B cell (primary cell): ENCODE data around the gene FAF2. TPM values are rescaled to one million over a fixed set of nuclear protein-coding genes. Genes with fewer than 3 reads are reported as not detected.

ENCODE experiments used
- ATAC-seq: fragments of 200-7000 bp; cut with Tn5 transposase; one replicate; pipeline ENCODE4 v1.10.0; 2021; ENCODE audit warnings: low read depth, mild to moderate bottlenecking, moderate number of reproducible peaks, moderate library complexity
- CTCF ChIA-PET: fragments of 350-600 bp; sonication (Branson Sonifier 250); formaldehyde crosslinking; loops from one replicate; lab custom pipeline; 2021; ENCODE audit warnings: antibody characterized with exemption, inconsistent platforms; lab: Charles Lee
- POLR2A ChIA-PET: fragments of 350-600 bp; sonication (Branson Sonifier 250); formaldehyde crosslinking; loops from one replicate; lab custom pipeline; 2021; ENCODE audit warnings: antibody characterized with exemption; lab: Charles Lee
- DNase-seq: peaks from one replicate; pipeline ENCODE4 v3.0.0; 2013
- H2AFZ ChIP-seq: 2 replicates; pipeline ENCODE4 v1.6.1; 2012; ENCODE audit warnings: mild to moderate bottlenecking, low read depth, low read length; ENCODE audit not compliant: insufficient read depth, poor library complexity, severe bottlenecking
- H3K27ac ChIP-seq, 2 donors: 1 replicate in 1 of 2; 2 replicates in 1 of 2; pipeline ENCODE4 v1.5.1; 2012 to 2013; ENCODE audit warnings: low read length in 2 of 2, mild to moderate bottlenecking in 2 of 2, moderate library complexity in 1 of 2
- H3K27me3 ChIP-seq, 4 experiments: fragments of 200-600 bp in 1 of 4; sonication (generic) in 1 of 4; replicated peaks in 1 of 4; 1 replicate in 2 of 4; 2 replicates in 2 of 4; pipeline versions ENCODE4 v1.6.1 to v1.7.0; 2013 to 2016; ENCODE audit warnings: low read length in 3 of 4, mild to moderate bottlenecking in 2 of 4, mixed read lengths in 1 of 4, moderate library complexity in 1 of 4; ENCODE audit not compliant: insufficient read depth in 4 of 4, control insufficient read depth in 3 of 4; ENCODE audit errors: control extremely low read depth in 1 of 4
- H3K36me3 ChIP-seq, 2 experiments: replicated peaks in 1 of 2; 1 replicate in 1 of 2; 2 replicates in 1 of 2; pipeline versions ENCODE4 v1.6.1 to v1.7.1; 2013; ENCODE audit warnings: low read length in 1 of 2; ENCODE audit not compliant: insufficient read depth in 2 of 2, control insufficient read depth in 1 of 2; ENCODE audit errors: control extremely low read depth in 1 of 2, extremely low read depth in 1 of 2
- H3K4me1 ChIP-seq, 2 donors: fragments of 200-600 bp in 1 of 2; sonication (generic) in 1 of 2; 1 replicate in 1 of 2; 2 replicates in 1 of 2; pipeline versions ENCODE4 v1.5.1 to v1.6.1; 2013 to 2017; ENCODE audit warnings: low read length in 2 of 2; ENCODE audit not compliant: control insufficient read depth in 2 of 2, insufficient read depth in 2 of 2
- H3K4me2 ChIP-seq: replicated peaks from 2 replicates; pipeline ENCODE3; 2012; ENCODE audit warnings: mild to moderate bottlenecking, low read depth, low read length; ENCODE audit not compliant: poor library complexity, severe bottlenecking
- H3K4me3 ChIP-seq, 5 experiments: fragments of 200-600 bp in 1 of 5; sonication (generic) in 1 of 5; 1 replicate in 3 of 5; 2 replicates in 2 of 5; pipeline versions ENCODE4 v1.5.1 to v1.7.0; 2011 to 2016; ENCODE audit warnings: low read length in 4 of 5, mild to moderate bottlenecking in 4 of 5, low read depth in 2 of 5, control low read depth in 1 of 5, moderate library complexity in 1 of 5; ENCODE audit not compliant: insufficient read depth in 1 of 5; ENCODE audit errors: control extremely low read depth in 1 of 5, extremely low read depth in 1 of 5
- H3K79me2 ChIP-seq: fragments of 200-600 bp; sonication (generic); one replicate; pipeline ENCODE4 v1.6.0; 2016; ENCODE audit warnings: low read length; ENCODE audit not compliant: control insufficient read depth, insufficient read depth
- H3K9ac ChIP-seq: fragments of 200-600 bp; sonication (generic); 2 replicates; pipeline ENCODE4 v1.6.1; 2017; ENCODE audit warnings: mild to moderate bottlenecking, low read length, moderate library complexity
- H3K9me3 ChIP-seq, 3 donors: one replicate each; pipeline versions ENCODE4 v1.6.1 to v1.7.1; 2013; ENCODE audit warnings: low read length in 2 of 3; ENCODE audit not compliant: control insufficient read depth in 2 of 3, insufficient read depth in 1 of 3; ENCODE audit errors: control extremely low read depth in 1 of 3
- H4K20me1 ChIP-seq: 2 replicates; pipeline ENCODE4 v1.6.0; 2012; ENCODE audit warnings: mild to moderate bottlenecking, low read length; ENCODE audit not compliant: insufficient read depth, control insufficient read depth, poor library complexity, severe bottlenecking
- H3K27ac Mint-ChIP-seq: one replicate; pipeline ENCODE4 v1.8.0; 2021; ENCODE audit warnings: mixed read lengths
- H3K27me3 Mint-ChIP-seq: one replicate; pipeline ENCODE4 v1.8.0; 2021; ENCODE audit warnings: mixed read lengths
- H3K4me1 Mint-ChIP-seq: one replicate; pipeline ENCODE4 v1.8.0; 2021; ENCODE audit warnings: mixed read lengths
- H3K4me3 Mint-ChIP-seq: one replicate; pipeline ENCODE4 v1.8.0; 2021; ENCODE audit warnings: mixed read lengths
- H3K9me3 Mint-ChIP-seq: one replicate; pipeline ENCODE4 v1.8.0; 2022; ENCODE audit warnings: mixed read lengths; ENCODE audit not compliant: insufficient read depth
- EZH2 ChIP-seq: IDR thresholded peaks from 2 replicates; pipeline ENCODE4 v1.6.1; 2012; ENCODE audit warnings: borderline replicate concordance, low read depth, mild to moderate bottlenecking, moderate library complexity, low read length; ENCODE audit not compliant: insufficient read depth, poor library complexity, severe bottlenecking
- WGBS: methylation state at CpG from one replicate; pipeline ENCODE4 v1.1.5; 2013; ENCODE audit warnings: missing lambda C conversion rate; ENCODE audit not compliant: insufficient coverage; 5-methylcytosine and 5-hydroxymethylcytosine counted together
- intact Hi-C: fragments of 100-400 bp; cut with micrococcal nuclease; formaldehyde crosslinking; loops from one replicate; pipeline ENCODE4 v1.10.0; 2022
- polyA plus RNA-seq: library from polyadenylated mRNA; depleted of rRNA; stranded (reverse); fragments of >200 nt; gene quantifications from 2 replicates; pipeline ENCODE4 v1.2.3, GENCODE V29; 2012
- total RNA-seq, 2 donors: library from RNA; stranded (reverse); fragments of 120-200 nt in 1 of 2; gene quantifications; 1 replicate in 1 of 2; 2 replicates in 1 of 2; pipeline versions ENCODE4 v1.2.3 to v1.2.4, GENCODE V29; 2013 to 2022
- TF ChIP-seq, protein P1 (sequence below): fragments of 200-600 bp; IDR thresholded peaks from one replicate; pipeline ENCODE4 v1.8.0; 2022; ENCODE audit warnings: antibody characterized with exemption, mild to moderate bottlenecking

Gene FAF2
- total and polyA plus RNA-seq, 2 donors (not counting 1 experiment from before 2014, with no cell fraction given) = 10.9 to 35.1 TPM

DNA sequence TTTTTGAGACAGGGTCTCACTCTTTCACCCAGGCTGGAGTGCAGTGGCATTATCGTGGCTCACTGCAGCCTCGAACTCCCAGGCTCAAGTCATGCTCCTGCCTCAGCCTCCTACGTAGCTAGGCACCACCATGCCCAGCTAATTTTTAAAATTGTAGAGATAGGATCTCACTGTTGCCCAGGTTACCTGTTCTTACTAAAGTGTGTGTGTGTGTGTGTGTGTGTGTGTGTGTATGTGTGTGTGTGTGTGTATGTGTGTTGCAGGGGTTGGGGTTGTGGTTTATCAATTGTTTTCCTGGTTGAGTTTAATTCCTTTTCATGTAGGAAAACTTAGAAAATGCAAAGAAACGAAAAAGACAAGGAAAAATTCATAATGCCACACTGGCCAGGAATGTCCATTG, 67.2 kb downstream of the FAF2 start:
- H3K4me3 Mint-ChIP-seq = peak overlapping the region; percentile 76
- no peak for TF ChIP-seq EZH2
- TF ChIP-seq, protein P1, sequence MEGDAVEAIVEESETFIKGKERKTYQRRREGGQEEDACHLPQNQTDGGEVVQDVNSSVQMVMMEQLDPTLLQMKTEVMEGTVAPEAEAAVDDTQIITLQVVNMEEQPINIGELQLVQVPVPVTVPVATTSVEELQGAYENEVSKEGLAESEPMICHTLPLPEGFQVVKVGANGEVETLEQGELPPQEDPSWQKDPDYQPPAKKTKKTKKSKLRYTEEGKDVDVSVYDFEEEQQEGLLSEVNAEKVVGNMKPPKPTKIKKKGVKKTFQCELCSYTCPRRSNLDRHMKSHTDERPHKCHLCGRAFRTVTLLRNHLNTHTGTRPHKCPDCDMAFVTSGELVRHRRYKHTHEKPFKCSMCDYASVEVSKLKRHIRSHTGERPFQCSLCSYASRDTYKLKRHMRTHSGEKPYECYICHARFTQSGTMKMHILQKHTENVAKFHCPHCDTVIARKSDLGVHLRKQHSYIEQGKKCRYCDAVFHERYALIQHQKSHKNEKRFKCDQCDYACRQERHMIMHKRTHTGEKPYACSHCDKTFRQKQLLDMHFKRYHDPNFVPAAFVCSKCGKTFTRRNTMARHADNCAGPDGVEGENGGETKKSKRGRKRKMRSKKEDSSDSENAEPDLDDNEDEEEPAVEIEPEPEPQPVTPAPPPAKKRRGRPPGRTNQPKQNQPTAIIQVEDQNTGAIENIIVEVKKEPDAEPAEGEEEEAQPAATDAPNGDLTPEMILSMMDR = no peak
- Histone ChIP-seq H3K36me3 (no peaks in the 10 kb centered on the region), H3K4me3 (no peak overlapping the region), H3K4me1 (peaks cover 13 to 15% of the 10 kb centered on the region in 2 donors), H3K9ac (no peak overlapping the region), H3K79me2 (no peaks in the 10 kb centered on the region), H3K27me3 (no peaks in the 10 kb centered on the region), H4K20me1 (no peaks in the 10 kb centered on the region), H3K4me2 (peak overlapping the region; percentile 57), H2AFZ (peak overlapping the region; percentile 46), H3K27ac (peak overlapping the region; percentile 59 to 65), H3K9me3 (peaks cover 0 to 6% (median 0%) of the 10 kb centered on the region in 3 donors)
- ChIA-PET CTCF (interaction anchor here (0.7 to 1.5 kb wide), 4 partner anchors 20 to 85 kb away, joined by 3 to 8 read pairs (median 3); no protein-coding TSS in a partner anchor), POLR2A (interaction anchor here (0.6 to 2.6 kb wide), 4 partner anchors 14 to 33 kb away, joined by 3 to 14 read pairs (median 6); partner anchors contain the start of gene RNF44)
- DNase-seq (no peak), ATAC-seq (no peak)
- H3K27me3 Mint-ChIP-seq = no peaks in the 10 kb centered on the region
- no CpG with 5 or more reads among the region's 4 CpGs for WGBS
- H3K9me3 Mint-ChIP-seq = no peaks in the 10 kb centered on the region
- H3K4me1 Mint-ChIP-seq = peaks cover 26% of the 10 kb centered on the region
- intact Hi-C loops = loop anchor here (2.0 kb wide), 1 partner anchor 19 kb away; no protein-coding TSS in a partner anchor
- H3K27ac Mint-ChIP-seq = peak overlapping the region; percentile 88

DNA sequence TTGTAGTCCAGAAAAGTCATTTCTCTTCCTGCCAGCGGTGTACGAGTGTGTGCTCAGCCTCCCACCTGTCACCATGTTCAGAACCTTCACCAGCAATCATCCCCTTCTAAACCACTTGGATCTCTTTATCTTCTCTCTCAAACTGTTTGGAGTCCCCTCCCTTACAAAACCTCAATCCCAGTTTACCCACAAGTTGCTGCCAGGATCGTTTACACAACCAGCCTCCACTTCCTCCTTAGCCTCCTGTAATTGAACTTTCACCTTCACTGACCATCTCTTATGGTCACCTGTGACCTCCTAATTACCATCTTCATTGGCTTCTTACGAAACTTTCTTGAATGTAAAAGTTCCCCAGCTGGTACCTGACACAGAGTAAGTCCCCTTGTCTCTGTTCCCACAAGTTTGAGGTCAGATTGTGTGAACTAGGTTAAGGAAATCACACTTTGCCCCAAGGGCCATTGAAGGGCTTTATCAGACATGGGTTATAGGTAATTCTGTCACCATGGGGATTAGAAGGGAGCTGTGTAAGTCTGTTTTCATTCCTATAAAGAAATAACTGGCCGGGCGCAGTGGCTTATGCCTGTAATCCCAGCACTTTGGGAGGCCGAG, 69.0 kb downstream of the FAF2 start:
- H3K4me1 Mint-ChIP-seq = peaks cover 26% of the 10 kb centered on the region
- ChIA-PET CTCF (interaction anchor here (1.0 kb wide), 1 partner anchor 26 kb away, joined by 4 read pairs; no protein-coding TSS in a partner anchor), POLR2A (no interaction called here)
- H2AFZ ChIP-seq = no peak overlapping the region
- H3K27me3 ChIP-seq = no peaks in the 10 kb centered on the region
- H3K79me2 ChIP-seq = no peaks in the 10 kb centered on the region
- no peaks in the 10 kb centered on the region for H3K36me3 ChIP-seq
- WGBS = 42% methylated on average over 3 of the region's 7 CpGs
- no peaks in the 10 kb centered on the region for H3K9me3 Mint-ChIP-seq
- H3K4me3 Mint-ChIP-seq = peak overlapping the region; percentile 10
- no peaks in the 10 kb centered on the region for H3K27me3 Mint-ChIP-seq
- H4K20me1 ChIP-seq = no peaks in the 10 kb centered on the region
- no peak overlapping the region for H3K9ac ChIP-seq
- no peak overlapping the region for H3K27ac ChIP-seq
- TF ChIP-seq, protein P1 = no peak
- TF ChIP-seq EZH2 = no peak
- H3K4me3 ChIP-seq = no peak overlapping the region
- intact Hi-C loops = no loop called here
- peak overlapping the region; percentile 12 for H3K27ac Mint-ChIP-seq
- DNase-seq (no peak), ATAC-seq (no peak)
- peaks cover 13 to 15% of the 10 kb centered on the region in 2 donors for H3K4me1 ChIP-seq
- peaks cover 0 to 6% (median 0%) of the 10 kb centered on the region in 3 donors for H3K9me3 ChIP-seq
- no peak overlapping the region for H3K4me2 ChIP-seq
